Measurements from ENCODE around the gene KMT2B. TPM values are rescaled to one million over a fixed set of nuclear protein-coding genes. Genes with fewer than 3 reads are reported as not detected.

The KMT2B gene
- total RNA-seq, 3 donors from 2014 or later = 14.2 to 16.2 (median 16.1) TPM

DNA sequence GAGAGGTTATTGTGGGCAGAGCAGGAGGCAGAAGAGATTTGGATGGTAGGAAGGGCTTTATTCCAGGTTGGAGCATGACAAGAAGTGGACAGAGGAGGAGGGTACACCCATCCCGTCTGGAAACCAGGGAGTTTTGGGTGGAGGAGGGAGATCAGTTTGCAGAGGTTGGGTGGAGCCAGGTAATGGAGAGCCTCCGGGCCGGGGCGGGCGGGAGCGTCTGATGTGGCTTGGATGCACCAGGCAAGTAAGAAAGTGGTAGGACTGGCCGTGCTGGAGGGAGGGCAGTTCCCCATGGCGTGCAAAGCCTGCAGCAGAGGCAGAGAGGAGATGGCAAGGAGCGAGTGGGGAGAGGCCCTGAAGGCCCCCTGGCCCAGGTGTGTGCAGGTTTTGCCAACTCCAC is 13.6 kb downstream of the KMT2B start:
- Histone ChIP-seq H3K4me3 (no peak overlapping the region), H3K4me1 (no peaks in the 10 kb centered on the region), H3K27ac (peak overlapping the region in 1 of 2 donors; percentile 52), H3K9me3 (no peaks in the 10 kb centered on the region), H3K27me3 (no peaks in the 10 kb centered on the region), H3K36me3 (peaks cover 14% of the 10 kb centered on the region)
- intact Hi-C loops (cut with DNase I; ENCODE audit: low total_unique reads) = no loop called here
- TF ChIP-seq, protein P1, sequence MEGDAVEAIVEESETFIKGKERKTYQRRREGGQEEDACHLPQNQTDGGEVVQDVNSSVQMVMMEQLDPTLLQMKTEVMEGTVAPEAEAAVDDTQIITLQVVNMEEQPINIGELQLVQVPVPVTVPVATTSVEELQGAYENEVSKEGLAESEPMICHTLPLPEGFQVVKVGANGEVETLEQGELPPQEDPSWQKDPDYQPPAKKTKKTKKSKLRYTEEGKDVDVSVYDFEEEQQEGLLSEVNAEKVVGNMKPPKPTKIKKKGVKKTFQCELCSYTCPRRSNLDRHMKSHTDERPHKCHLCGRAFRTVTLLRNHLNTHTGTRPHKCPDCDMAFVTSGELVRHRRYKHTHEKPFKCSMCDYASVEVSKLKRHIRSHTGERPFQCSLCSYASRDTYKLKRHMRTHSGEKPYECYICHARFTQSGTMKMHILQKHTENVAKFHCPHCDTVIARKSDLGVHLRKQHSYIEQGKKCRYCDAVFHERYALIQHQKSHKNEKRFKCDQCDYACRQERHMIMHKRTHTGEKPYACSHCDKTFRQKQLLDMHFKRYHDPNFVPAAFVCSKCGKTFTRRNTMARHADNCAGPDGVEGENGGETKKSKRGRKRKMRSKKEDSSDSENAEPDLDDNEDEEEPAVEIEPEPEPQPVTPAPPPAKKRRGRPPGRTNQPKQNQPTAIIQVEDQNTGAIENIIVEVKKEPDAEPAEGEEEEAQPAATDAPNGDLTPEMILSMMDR (IDR thresholded peaks at IDR 0.05) = no peak
- TF ChIP-seq POLR2A (IDR thresholded peaks at IDR 0.05) (no peak), POLR2AphosphoS5 (IDR thresholded peaks at IDR 0.05) (no peak)
- DNase-seq (ENCODE audit: low spot score in 2 of 2) = no peak

DNA sequence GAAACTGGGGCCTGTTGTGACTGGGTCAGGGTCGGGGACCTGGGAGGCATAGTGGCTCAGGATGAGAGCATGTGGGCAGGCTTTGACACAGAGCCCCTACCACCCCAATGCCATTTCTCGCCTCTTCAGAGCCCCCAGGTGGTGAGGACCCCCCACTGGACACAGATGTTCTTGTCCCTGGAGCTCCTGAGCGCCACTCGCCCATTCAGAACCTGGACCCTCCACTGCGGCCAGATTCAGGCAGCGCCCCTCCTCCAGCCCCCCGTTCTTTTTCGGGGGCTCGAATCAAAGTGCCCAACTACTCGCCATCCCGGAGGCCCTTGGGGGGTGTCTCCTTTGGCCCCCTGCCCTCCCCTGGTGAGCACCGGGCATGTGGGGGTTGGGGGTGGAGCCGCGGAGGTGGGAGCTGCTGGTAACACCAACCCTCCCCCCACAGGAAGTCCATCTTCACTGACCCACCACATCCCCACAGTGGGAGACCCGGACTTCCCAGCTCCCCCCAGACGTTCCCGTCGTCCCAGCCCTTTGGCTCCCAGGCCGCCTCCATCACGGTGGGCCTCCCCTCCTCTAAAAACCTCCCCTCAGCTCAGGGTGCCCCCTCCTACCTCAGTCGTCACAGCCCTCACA is 14.1 kb downstream of the KMT2B start:
- Histone ChIP-seq H3K36me3 (peaks cover 14% of the 10 kb centered on the region), H3K27me3 (no peaks in the 10 kb centered on the region), H3K4me3 (no peak overlapping the region), H3K9me3 (no peaks in the 10 kb centered on the region), H3K4me1 (no peaks in the 10 kb centered on the region), H3K27ac (no peak overlapping the region)
- intact Hi-C loops (cut with DNase I; ENCODE audit: low total_unique reads) = no loop called here
- TF ChIP-seq, protein P1 (IDR thresholded peaks at IDR 0.05) = no peak
- TF ChIP-seq POLR2AphosphoS5 (IDR thresholded peaks at IDR 0.05) (no peak), POLR2A (IDR thresholded peaks at IDR 0.05) (no peak)
- DNase-seq (ENCODE audit: low spot score in 2 of 2) = no peak

DNA sequence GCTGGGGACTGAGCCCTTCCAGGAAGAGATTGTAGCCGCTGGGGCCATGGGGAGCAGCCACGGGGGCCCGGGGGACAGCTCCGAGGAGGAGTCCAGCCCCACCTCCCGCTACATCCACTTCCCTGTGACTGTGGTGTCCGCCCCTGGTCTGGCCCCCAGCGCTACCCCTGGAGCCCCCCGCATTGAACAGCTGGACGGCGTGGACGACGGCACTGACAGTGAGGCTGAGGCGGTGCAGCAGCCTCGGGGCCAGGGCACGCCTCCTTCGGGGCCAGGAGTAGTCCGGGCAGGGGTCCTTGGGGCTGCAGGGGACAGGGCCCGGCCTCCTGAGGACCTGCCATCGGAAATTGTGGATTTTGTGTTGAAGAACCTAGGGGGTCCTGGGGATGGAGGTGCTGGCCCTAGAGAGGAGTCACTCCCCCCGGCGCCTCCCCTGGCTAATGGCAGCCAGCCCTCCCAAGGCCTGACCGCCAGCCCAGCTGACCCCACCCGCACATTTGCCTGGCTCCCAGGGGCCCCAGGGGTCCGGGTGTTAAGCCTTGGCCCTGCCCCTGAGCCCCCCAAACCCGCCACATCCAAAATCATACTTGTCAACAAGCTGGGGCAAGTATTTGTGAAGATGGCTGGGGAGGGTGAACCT is 14.9 kb downstream of the KMT2B start:
- DNase-seq (ENCODE audit: low spot score in 2 of 2) = no peak
- TF ChIP-seq, protein P1 (IDR thresholded peaks at IDR 0.05) = no peak
- TF ChIP-seq POLR2AphosphoS5 (IDR thresholded peaks at IDR 0.05) (no peak), POLR2A (IDR thresholded peaks at IDR 0.05) (no peak)
- H3K4me3 ChIP-seq = no peak overlapping the region
- no peak overlapping the region for H3K27ac ChIP-seq
- no peaks in the 10 kb centered on the region for H3K27me3 ChIP-seq
- peaks cover 6% of the 10 kb centered on the region for H3K36me3 ChIP-seq
- no peaks in the 10 kb centered on the region for H3K4me1 ChIP-seq
- intact Hi-C loops (cut with DNase I; ENCODE audit: low total_unique reads) = no loop called here
- H3K9me3 ChIP-seq = no peaks in the 10 kb centered on the region

DNA sequence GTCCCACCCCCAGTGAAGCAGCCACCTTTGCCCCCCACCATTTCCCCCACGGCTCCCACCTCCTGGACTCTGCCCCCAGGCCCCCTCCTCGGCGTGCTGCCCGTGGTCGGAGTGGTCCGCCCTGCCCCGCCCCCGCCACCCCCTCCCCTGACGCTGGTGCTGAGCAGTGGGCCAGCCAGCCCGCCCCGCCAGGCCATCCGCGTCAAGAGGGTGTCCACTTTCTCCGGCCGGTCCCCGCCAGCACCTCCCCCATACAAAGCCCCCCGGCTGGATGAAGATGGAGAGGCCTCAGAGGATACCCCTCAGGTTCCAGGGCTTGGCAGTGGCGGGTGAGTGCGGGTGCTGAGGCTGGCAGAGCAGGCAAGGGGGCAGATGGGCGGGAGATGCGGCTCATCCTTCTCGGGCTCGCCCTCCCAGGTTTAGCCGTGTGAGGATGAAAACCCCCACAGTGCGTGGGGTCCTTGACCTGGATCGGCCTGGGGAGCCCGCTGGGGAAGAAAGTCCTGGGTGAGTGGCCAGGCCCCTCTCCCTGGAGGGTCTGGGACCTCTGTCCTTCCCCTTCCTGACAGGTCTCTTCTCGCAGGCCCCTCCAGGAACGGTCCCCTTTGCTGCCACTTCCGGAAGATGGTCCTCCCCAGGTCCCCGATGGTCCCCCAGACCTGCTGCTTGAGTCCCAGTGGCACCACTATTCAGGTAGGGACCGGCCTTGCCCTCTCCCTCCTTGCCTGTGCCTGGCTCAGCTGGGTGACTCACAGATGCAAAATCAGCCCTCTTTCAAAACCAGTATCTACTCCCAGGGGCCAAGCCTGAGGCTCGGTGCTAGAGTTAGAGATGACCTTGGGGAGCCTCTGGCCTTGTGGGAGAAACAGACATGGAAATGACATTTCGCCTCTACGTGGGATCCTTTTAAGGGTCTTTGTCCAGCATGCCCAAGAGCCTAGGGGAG is 15.7 kb downstream of the KMT2B start:
- Histone ChIP-seq H3K36me3 (peaks cover 7% of the 10 kb centered on the region), H3K9me3 (no peaks in the 10 kb centered on the region), H3K27ac (no peak overlapping the region), H3K27me3 (no peaks in the 10 kb centered on the region), H3K4me3 (no peak overlapping the region), H3K4me1 (no peaks in the 10 kb centered on the region)
- intact Hi-C loops (cut with DNase I; ENCODE audit: low total_unique reads) = no loop called here
- DNase-seq (ENCODE audit: low spot score in 2 of 2) = no peak
- TF ChIP-seq POLR2A (IDR thresholded peaks at IDR 0.05) (no peak), POLR2AphosphoS5 (IDR thresholded peaks at IDR 0.05) (no peak)
- TF ChIP-seq, protein P1 (IDR thresholded peaks at IDR 0.05) = no peak

Data from breast epithelium (tissue), 4 donors.